Femur (tissue), 1 donor: ENCODE data around the gene TTC4.

Experiments
- DNase-seq: peaks from one replicate; pipeline ENCODE4 v3.0.0-alpha.2; 2017

Gene TTC4

GRCh38 chr1:54715493-54716298 lies at the start of gene TTC4:
TSS of gene TTC4 (plus strand) at chr1:54715861. CDS start at chr1:54715909, 48 bp downstream.
- peak; percentile 86 for DNase-seq

GRCh38 chr1:54666333-54666732 lies 49.3 kb upstream of the TTC4 start:
- DNase-seq: no peak

- no peak for DNase-seq
Observed at GRCh38 chr1:54667797-54668196, 47.9 kb upstream of the TTC4 start.

- no peak for DNase-seq
Observed at GRCh38 chr1:54668567-54668966, 47.1 kb upstream of the TTC4 start.

GRCh38 chr1:54671985-54672608 lies 43.6 kb upstream of the TTC4 start:
- DNase-seq: peak; percentile 48

GRCh38 chr1:54678776-54679643 lies 36.7 kb upstream of the TTC4 start:
- DNase-seq: no peak

- no peak for DNase-seq
Observed at GRCh38 chr1:54679706-54680105, 36.0 kb upstream of the TTC4 start.

- no peak for DNase-seq
Observed at GRCh38 chr1:54680387-54680786, 35.3 kb upstream of the TTC4 start.

- DNase-seq: no peak
Observed at GRCh38 chr1:54681358-54681757, 34.3 kb upstream of the TTC4 start.

GRCh38 chr1:54683453-54683852 lies 32.2 kb upstream of the TTC4 start:
- no peak for DNase-seq

- DNase-seq: no peak
Observed at GRCh38 chr1:54685335-54685905, 30.2 kb upstream of the TTC4 start.

GRCh38 chr1:54686155-54686554 lies 29.5 kb upstream of the TTC4 start:
- DNase-seq: no peak

GRCh38 chr1:54694771-54695170 lies 20.9 kb upstream of the TTC4 start:
- no peak for DNase-seq

- DNase-seq: no peak
Observed at GRCh38 chr1:54695221-54695620, 20.4 kb upstream of the TTC4 start.

- no peak for DNase-seq
Observed at GRCh38 chr1:54695764-54696163, 19.9 kb upstream of the TTC4 start.

GRCh38 chr1:54696262-54696661 lies 19.4 kb upstream of the TTC4 start:
- no peak for DNase-seq

GRCh38 chr1:54697896-54698295 lies 17.8 kb upstream of the TTC4 start:
- no peak for DNase-seq

GRCh38 chr1:54698346-54698745 lies 17.3 kb upstream of the TTC4 start:
- DNase-seq: no peak

- no peak for DNase-seq
Observed at GRCh38 chr1:54699936-54700525, 15.6 kb upstream of the TTC4 start.

GRCh38 chr1:54701066-54701465 lies 14.6 kb upstream of the TTC4 start:
- DNase-seq: peak; percentile 15

- DNase-seq: peak; percentile 11
Observed at GRCh38 chr1:54701996-54702395, 13.7 kb upstream of the TTC4 start.

GRCh38 chr1:54703471-54703870 lies 12.2 kb upstream of the TTC4 start:
- DNase-seq: peak; percentile 4

GRCh38 chr1:54705153-54705552 lies 10.5 kb upstream of the TTC4 start:
- DNase-seq: no peak
